Erythroblast (primary cell): ENCODE measurements around the gene EGLN1.
A peak's percentile ranks its signal among the peaks of the same experiment; 100 is the strongest.

Source experiments
- DNase-seq, 2 experiments: peaks; one replicate each; lab custom pipeline; 2025; lab: John Stamatoyannopoulos, UW
- GATA1 ChIP-seq: IDR thresholded peaks from 2 replicates; pipeline ENCODE4 v1.6.1; 2011; ENCODE audit warnings: low read depth, mild to moderate bottlenecking, control low read depth, low read length, moderate library complexity
- POLR2A ChIP-seq: IDR thresholded peaks from 2 replicates; pipeline ENCODE4 v1.6.1; 2011; ENCODE audit warnings: mild to moderate bottlenecking, low read length

Gene EGLN1

DNA sequence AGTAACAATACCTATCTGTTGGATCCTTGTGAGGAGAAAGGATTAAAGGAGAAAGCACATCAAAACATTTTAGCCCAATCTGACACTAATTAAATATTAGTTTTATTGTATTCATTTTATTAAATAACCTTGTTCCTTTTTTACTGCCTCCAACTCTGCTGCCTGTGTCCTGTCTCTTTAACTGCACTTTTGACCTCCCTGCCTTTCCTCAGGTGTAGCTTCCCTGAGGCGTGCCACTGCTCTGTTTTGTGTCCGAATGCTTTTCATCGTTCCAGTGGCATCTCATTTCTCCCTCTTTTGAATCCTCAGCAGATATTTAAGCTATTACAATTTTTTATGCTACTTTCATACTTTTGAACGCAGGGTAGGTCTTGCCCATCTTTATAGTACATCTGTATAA lies 73.6 kb downstream of the EGLN1 start:
- no peak for DNase-seq
- TF ChIP-seq POLR2A, result no peak

DNA sequence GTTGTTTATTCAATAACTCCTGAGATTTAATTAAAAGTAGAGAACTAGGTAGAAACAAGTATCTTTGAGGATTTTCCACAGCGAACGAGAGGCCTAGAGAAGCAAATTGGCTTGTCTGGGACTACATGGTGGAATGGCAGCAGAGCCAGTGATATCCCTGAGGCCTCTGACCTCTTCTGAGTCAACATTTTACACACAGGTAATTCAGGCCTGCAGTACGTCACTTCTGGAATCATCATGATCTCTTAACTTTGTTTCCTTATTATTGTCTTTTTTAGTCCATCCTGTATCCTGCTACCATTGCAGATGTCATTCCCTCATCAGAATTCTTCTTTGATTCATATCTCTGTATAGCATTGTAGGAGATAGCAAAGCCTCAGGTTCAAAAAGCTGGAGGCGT lies 74.1 kb downstream of the EGLN1 start:
- no peak for DNase-seq
- TF ChIP-seq POLR2A (no peak), GATA1 (no peak)

DNA sequence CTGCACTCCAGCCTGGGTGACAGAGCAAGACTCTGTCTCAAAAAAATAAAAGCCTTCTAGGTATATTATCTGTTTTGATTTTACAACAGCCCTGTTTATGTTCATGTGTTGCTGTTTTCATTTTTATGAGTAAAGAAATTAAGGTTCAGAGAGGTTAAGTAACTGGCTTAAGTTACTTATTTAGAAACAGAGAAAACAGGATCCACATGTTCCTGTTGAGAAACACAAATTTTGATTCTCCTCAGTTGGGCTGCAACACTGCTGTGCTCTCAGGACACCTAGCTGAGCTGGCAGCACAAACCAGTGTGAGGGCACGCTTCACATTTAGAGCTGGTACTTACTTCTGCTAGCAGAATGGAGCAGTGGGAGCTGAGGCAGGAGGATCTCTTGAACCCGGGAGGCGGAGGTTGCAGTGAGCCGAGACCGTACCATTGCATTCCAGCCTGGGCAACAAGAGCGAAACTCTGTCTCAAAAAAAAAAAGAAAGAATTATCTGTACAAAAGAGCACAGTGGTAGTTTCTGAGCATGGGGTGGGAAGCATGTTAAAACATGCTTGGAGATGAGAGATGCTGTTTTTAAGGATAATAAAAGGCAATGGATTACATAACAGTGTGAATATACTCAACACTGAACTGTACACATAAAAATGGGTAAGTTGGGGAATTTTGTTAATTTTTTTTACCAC lies 81.6 kb downstream of the EGLN1 start:
- no peak for DNase-seq
- no peak for TF ChIP-seq POLR2A
- no peak for TF ChIP-seq GATA1

DNA sequence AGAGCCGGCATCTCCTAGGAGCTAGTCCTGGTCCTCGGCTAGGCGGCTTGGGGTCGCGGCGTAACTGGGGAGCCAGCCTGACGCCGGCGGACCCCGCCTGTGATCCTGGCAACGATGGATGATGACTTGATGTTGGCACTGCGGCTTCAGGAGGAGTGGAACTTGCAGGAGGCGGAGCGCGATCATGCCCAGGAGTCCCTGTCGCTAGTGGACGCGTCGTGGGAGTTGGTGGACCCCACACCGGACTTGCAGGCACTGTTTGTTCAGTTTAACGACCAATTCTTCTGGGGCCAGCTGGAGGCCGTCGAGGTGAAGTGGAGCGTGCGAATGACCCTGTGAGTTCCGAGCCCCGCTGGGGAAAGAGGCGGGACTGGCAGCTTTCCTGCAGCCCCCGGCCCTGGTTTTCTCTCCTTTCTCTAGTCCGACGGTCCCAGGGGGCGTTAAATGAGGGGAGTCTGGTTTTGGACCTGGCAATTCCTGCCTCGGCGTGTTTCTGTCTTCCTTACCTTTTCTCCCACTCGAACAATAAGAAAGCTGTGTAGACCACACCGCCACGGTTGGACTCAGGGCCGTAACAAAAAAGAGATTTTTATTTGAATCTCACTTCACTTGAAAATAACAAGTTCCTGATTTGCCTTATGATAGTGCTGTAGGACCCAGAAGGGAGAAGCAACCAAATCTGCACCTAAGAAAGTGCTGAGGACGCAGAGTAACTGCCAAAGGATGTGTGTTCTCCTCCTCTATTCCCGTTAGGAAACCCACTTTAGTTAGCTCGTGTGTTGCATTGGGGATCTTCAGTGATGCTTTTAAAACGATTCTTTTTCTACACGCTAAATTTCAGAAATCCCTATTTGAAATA lies 83.6 kb downstream of the EGLN1 start, which contains the start of gene SPRTN:
Gene SPRTN (plus strand): TSS at position 24 of the 859 bp plus-strand sequence. CDS start 91 bp downstream, at position 115.
- DNase-seq, result peak in 1 of 2 experiments; percentile 56
- TF ChIP-seq GATA1, result no peak
- TF ChIP-seq POLR2A, result peak; percentile 54

DNA sequence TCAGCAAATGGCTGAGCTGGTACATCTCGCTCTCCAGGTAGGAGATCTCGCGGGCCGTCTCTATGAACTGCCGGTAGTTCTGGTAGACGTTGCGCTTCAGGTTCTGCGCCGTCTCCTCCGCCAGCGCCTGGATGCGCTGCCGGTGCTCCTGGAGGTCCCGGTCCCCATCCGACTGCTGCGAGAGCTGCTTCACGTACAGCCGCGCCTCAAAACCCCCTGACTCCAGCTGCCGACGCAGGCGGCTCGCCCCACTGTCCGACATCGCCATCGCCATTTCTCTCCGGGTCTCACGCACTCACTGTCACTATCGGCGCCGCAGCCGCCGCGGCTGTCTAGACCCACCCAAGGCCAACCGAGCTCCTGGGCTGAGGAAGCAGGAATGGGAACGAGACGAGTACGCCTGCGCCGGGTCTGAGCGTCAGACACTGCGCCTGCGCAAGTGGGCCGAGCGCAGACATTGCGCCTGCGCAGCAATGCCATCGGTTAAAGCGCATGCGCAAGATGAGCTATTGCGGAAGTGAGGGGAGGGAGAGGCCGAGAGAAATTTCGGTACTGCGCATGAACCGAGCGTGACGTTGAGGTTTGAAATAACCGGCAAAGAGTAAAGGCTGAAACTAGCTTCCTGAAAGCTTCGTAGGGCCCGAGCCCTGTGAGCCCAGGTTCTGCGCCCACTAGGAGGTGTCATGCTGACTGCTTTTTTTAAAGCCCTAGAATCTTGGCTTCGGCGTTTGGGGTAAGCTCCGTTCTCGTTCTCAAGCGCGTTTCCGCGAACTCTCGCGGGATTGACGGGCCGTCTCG lies 84.4 kb downstream of the EGLN1 start, which contains the start of gene EXOC8:
Gene EXOC8 (minus strand): TSS at position 381 of the 798 bp plus-strand sequence. CDS start 107 bp downstream, at position 274.
- TF ChIP-seq GATA1, result no peak
- TF ChIP-seq POLR2A, result peak; percentile 96
- peak; percentile 98 to 99 for DNase-seq

DNA sequence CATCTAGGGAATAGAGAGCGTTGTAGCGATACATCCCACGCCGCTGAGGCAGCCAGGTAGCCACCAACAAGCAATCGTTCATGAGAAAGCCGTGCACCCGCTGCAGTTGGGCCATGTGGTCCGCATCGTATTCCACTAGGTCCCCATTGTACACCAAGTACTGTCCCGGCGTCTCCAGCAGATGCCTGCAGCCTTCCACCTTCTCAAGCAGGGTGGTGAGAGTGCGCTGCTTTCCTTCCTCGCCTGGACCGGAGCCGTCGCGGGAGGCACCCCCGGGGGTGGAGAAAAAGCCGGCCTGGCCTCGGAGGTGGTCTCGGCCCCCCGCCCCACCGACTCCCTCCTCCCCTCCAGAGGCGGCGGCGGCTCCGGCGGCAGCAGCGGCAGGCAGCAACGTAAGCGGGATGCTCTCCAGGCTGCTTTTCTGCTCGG lies 85.0 kb downstream of the EGLN1 start:
- TF ChIP-seq GATA1 (no peak), POLR2A (no peak)
- no peak for DNase-seq

DNA sequence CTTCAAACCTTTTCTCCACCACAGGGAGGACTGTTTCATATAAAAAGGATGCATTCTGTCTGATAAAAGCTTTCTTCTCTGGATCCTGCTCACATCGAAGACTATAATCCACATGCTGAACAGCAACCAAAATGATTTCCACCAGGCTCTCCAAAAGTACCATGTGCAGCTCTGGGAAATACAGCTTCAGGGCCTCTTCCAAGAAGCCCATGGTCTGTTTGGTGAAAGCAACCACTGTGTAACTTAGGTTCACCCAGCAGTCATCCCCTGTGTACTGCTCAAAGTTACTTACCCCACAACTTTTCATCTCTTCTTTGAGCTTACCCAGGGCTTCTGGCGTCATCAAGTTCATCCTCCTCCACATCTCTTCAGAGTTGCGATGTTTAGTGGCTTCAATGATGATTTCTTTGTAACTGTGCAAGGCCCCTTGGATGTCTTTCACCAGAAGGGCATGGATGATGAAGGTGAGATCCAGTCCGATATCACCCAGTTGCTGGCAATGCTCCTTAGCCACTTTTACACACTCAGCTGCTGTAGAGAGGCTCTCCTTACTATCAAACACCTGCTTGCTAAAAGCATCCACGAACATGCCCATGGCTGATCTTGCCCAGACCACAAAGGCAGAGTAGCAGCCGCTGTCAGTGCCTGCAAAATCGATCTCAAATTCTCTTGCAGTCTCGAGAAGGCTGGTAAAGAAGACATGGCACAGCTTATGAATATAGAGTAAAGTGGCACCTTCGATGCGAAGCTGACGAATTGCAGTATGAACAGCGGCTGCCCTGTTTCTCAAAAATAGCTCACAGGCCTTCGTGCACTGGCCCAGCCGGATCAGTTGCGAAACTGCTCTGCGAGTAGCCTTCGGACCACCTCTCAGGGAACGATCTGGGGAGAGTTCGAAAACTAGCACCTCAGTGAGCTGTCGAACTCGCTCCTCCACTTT lies 86.2 kb downstream of the EGLN1 start:
- TF ChIP-seq GATA1 (no peak), POLR2A (no peak)
- DNase-seq, result peak; percentile 38 to 43

DNA sequence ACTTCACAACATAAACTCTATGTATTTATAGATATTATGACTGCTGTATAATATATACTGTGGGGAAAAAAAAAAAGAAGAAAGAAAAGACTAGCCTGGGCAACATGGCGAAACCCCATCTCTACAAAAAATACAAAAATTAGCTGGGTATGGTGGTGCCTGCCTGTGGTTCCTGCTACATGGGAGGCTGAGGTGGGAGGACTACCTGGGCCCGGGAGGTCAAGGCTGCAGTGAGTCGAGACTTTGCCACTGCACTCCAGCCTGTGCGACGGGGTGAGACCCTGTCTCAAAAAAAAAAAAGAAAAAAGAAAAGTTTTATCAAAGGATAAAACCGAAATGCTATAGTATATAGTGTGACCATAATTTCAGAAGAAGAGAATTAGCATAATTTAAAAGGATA lies 87.1 kb downstream of the EGLN1 start:
- TF ChIP-seq GATA1 (no peak), POLR2A (no peak)
- DNase-seq, result no peak

DNA sequence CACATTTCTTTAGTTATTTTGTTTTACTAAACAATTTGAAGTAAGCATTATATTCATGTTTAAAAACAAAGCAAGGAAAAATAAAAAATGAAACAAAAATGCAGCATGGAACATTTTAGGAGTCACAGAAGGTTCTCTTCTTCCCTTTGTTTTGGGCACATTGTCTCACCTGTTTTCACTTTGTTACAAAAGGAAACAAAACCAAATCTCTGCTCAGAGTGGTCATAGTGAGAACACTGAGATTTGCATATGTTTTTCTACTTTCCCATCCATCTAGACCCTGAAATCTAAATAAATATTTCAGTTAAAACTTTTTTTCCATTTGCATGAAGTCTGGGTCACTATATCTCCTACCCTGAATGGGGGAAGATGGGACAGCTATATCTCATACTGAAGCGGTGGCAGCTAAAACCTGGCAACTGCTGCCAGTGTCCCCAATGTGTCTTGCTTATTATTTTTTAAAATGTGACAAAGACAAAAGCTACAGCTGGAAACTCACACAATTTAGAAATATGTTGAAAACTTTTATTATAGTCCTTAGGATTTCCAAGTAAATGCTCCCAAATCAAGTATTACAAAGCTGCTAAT lies 87.9 kb downstream of the EGLN1 start:
- no peak for TF ChIP-seq GATA1
- TF ChIP-seq POLR2A, result no peak
- no peak for DNase-seq

DNA sequence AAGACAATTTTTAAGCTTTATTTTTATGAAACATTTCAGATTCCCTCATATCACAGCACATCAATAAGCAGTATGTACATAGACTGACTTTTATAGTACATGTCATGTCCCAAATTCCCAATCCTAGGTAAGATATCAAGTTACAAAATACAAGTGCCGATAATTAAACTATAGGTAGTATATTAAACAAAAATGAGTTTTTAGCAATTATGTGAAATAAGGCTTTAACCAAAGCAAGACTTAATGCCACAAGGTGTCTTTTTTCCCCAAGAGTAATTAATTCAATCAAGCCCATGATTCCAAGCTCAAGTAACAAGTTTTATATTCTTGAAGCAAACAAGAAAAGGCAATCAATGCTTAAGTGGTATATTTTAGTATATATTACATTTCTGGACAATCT lies 89.3 kb downstream of the EGLN1 start:
- DNase-seq, result no peak
- TF ChIP-seq GATA1, result no peak
- TF ChIP-seq POLR2A, result no peak

DNA sequence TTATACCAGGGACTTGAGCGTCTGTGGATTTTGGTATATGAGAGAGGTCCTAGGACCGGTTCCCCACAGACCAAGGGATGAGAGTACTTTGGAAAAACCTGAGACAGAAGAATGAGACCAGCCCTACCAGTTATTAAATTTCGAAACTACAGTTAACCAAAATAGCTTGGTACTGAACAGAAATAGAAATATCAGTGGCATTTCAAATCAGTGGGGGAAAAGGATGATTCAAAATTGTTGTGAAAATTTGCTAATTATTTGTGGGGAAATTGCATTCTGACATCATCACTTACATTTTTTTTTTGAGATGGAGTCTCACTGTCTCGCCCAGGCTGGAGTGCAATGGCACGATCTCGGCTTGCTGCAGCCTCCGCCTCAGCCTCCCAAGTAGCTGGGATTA lies 92.6 kb downstream of the EGLN1 start:
- DNase-seq, result no peak
- no peak for TF ChIP-seq GATA1
- TF ChIP-seq POLR2A, result no peak

DNA sequence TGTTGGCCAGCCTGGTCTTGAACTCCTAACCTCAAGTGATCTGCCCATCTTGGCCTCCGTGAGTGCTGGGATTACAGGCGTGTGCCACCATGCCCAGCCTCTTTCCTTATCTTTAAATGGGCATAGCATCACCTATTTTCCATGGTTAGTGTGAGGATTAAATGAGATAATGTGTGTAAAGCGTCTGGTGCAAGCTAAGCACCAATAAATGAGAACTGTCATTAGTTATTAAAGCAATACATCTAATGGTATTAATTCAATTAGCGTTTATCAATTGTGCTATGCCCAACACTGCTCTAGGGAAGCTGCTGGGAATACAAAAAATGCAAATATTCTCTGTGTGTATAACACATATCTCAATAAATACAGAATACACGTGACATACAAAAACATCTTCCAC lies 94.5 kb downstream of the EGLN1 start:
- no peak for TF ChIP-seq GATA1
- TF ChIP-seq POLR2A, result no peak
- DNase-seq, result no peak
